Mucosa of rectum (tissue), 2 donors: ENCODE measurements around the gene WWC2.
"Not testable (repeated sequence)": the region's sequence is repeated elsewhere in the genome, so short reads cannot be mapped to it uniquely, and the experiment has no call there.

ENCODE experiments used
- H3K27ac ChIP-seq, 2 donors: one replicate each; pipeline ENCODE4 v1.7.0; 2013; ENCODE audit warnings: inconsistent platforms in 2 of 2, low read depth in 2 of 2, low read length in 2 of 2
- H3K27me3 ChIP-seq, 2 donors: one replicate each; pipeline ENCODE4 v1.7.0; 2013; ENCODE audit warnings: low read length in 2 of 2; ENCODE audit not compliant: control insufficient read depth in 2 of 2, insufficient read depth in 2 of 2
- H3K36me3 ChIP-seq, 2 donors: one replicate each; pipeline ENCODE4 v1.7.0; 2013; ENCODE audit warnings: low read length in 2 of 2; ENCODE audit not compliant: control insufficient read depth in 2 of 2, insufficient read depth in 2 of 2
- H3K4me1 ChIP-seq, 2 donors: one replicate each; pipeline ENCODE4 v1.7.0; 2013; ENCODE audit warnings: low read length in 2 of 2, mild to moderate bottlenecking in 1 of 2; ENCODE audit not compliant: control insufficient read depth in 2 of 2, insufficient read depth in 2 of 2
- H3K4me3 ChIP-seq, 2 donors: one replicate each; pipeline ENCODE4 v1.7.0; 2013; ENCODE audit warnings: low read length in 2 of 2
- H3K9ac ChIP-seq, 2 donors: one replicate each; pipeline ENCODE4 v1.7.0; 2013; ENCODE audit warnings: low read length in 2 of 2, low read depth in 1 of 2, mild to moderate bottlenecking in 1 of 2
- H3K9me3 ChIP-seq, 2 donors: one replicate each; pipeline ENCODE4 v1.7.0; 2013; ENCODE audit warnings: low read length in 2 of 2; ENCODE audit not compliant: control insufficient read depth in 2 of 2
- donor health status: healthy.
- donor health status: Normal muscosa, but diverticular disease.

The WWC2 gene

GRCh38 chr4:183149616-183150539 lies 50.8 kb downstream of the WWC2 start:
- H3K36me3 ChIP-seq, result no peaks in the 10 kb centered on the region
- H3K9ac ChIP-seq, result no peak overlapping the region
- no peaks in the 10 kb centered on the region for H3K9me3 ChIP-seq
- H3K27me3 ChIP-seq, result no peaks in the 10 kb centered on the region
- no peak overlapping the region for H3K4me3 ChIP-seq
- H3K27ac ChIP-seq, result no peak overlapping the region
- H3K4me1 ChIP-seq, result no peaks in the 10 kb centered on the region

DNA sequence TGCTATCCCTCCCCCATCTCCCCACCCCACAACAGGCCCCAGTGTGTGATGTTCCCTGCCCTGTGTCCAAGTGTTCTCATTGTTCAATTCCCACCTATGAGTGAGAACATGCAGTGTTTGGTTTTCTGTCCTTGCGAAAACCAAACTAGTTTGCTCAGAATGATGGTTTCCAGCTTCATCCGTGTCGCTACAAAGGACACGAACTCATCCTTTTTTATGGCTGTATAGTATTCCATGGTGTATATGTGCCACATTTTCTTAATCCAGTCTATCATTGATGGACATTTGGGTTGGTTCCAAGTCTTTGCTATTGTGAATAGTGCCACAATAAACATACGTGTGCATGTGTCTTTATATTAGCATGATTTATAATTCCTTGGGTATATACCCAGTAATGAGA lies 51.6 kb downstream of the WWC2 start:
- not testable (repeated sequence) for H3K27me3 ChIP-seq, H3K9ac ChIP-seq, H3K4me1 ChIP-seq, H3K4me3 ChIP-seq, H3K36me3 ChIP-seq, H3K9me3 ChIP-seq, H3K27ac ChIP-seq

DNA sequence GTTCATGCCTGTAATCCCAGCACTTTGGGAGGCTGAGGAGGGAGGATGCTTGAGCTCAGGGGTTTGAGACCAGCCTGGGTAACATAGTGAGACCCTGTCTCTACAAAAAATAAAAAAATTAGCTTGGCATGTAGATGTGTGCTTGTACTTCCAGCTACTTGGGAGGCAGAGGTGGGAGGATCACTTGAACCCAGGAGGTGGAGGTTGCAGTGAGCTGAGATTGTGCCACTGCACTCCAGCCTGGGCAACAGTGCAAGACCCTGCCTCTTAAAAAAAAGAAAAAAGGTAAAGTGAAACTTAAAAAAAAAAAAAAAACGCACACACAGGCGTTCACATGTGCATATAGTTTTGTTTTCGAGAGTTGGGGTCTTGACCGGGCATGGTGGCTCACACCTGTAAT lies 53.2 kb downstream of the WWC2 start:
- H3K9ac ChIP-seq, H3K9me3 ChIP-seq, H3K27me3 ChIP-seq, H3K4me1 ChIP-seq, H3K4me3 ChIP-seq, H3K36me3 ChIP-seq, H3K27ac ChIP-seq: not testable (repeated sequence)

DNA sequence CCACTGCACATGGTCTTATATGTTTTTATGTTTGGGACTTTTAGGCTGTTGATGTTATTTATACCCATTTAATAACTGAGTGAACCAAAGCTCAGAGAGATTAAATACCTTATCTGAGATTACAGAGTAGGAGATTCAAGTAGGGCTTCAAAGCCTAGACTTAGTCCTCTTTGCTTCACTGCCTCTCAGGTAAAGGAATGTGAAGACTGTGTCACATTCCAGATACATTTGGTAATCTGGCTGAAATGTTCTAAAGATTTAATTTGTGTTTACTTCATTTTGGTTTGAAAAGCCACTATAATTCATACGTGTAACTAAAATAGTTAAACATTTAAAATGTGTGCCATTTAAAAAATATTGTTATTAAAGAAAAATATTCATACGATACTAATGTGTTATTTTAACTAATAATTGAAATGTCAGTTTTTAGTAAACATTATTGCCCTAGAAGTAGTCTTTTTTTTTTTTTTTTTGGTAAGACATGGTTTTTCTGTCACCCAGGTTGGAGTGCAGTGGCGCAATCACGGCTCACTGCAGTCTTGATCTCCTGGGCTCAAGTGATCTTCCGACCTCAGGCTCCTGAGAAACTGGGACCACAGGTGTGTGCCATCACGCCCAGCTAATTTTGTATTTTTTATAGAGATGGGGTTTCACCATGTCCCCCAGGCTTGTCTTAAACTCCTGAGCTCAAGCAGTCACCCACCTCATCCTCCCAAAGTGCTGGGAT lies 54.3 kb downstream of the WWC2 start:
- H3K36me3 ChIP-seq, result no peaks in the 10 kb centered on the region
- no peaks in the 10 kb centered on the region for H3K9me3 ChIP-seq
- H3K4me1 ChIP-seq, result no peaks in the 10 kb centered on the region
- H3K4me3 ChIP-seq, result no peak overlapping the region
- H3K9ac ChIP-seq, result no peak overlapping the region
- no peaks in the 10 kb centered on the region for H3K27me3 ChIP-seq
- no peak overlapping the region for H3K27ac ChIP-seq

DNA sequence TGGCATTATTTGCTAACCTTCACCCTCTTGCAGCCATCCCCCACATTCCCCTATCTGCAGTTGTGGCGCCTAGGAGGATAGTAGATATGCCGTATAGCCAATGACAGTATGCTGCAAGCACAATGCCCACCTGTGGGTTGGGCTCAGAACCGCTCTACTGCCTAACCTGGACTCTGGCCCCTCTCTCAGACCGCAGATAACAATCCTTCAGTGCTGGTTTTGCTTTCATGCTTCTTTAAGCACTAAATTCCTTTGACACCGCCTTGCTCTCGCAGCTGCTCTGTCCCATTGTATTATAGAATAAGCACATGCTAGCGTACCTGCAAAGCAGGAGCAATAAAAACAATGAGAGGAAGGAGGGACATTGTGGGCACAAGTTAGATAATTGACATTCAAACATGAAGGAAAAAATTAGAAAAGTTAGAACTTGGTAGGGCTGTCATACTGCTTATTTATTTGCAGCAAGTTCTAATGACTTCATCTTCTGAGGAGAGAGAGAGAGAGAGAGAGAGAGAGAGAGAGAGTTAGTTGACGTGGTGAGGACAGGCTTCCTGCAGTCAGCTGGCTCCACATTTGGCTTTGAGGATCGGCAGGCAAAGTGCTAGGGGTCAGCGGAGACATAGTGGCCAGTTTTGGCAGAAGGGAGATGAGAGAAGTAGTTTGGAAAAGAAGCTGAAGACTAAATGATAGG lies 55.8 kb downstream of the WWC2 start:
- H3K4me3 ChIP-seq, result no peak overlapping the region
- no peak overlapping the region for H3K9ac ChIP-seq
- H3K36me3 ChIP-seq, result no peaks in the 10 kb centered on the region
- no peaks in the 10 kb centered on the region for H3K9me3 ChIP-seq
- H3K4me1 ChIP-seq, result no peaks in the 10 kb centered on the region
- H3K27me3 ChIP-seq, result no peaks in the 10 kb centered on the region
- no peak overlapping the region for H3K27ac ChIP-seq

GRCh38 chr4:183155450-183156184 lies 56.6 kb downstream of the WWC2 start:
- no peak overlapping the region for H3K4me3 ChIP-seq
- no peaks in the 10 kb centered on the region for H3K4me1 ChIP-seq
- H3K9me3 ChIP-seq, result no peaks in the 10 kb centered on the region
- no peak overlapping the region for H3K9ac ChIP-seq
- no peak overlapping the region for H3K27ac ChIP-seq
- no peaks in the 10 kb centered on the region for H3K36me3 ChIP-seq
- no peaks in the 10 kb centered on the region for H3K27me3 ChIP-seq

- H3K27ac ChIP-seq, result no peak overlapping the region
Measured at GRCh38 chr4:183157215-183157614, 58.2 kb downstream of the WWC2 start.

GRCh38 chr4:183158062-183158461 lies 59.0 kb downstream of the WWC2 start:
- Histone ChIP-seq H3K4me3 (no peak overlapping the region), H3K27ac (no peak overlapping the region), H3K27me3 (no peaks in the 10 kb centered on the region), H3K9ac (no peak overlapping the region), H3K36me3 (no peaks in the 10 kb centered on the region), H3K4me1 (no peaks in the 10 kb centered on the region), H3K9me3 (no peaks in the 10 kb centered on the region)

More at GRCh38 chr4:183157215-183157614, 58.2 kb downstream of the WWC2 start:
- Histone ChIP-seq H3K27me3 (no peaks in the 10 kb centered on the region), H3K36me3 (no peaks in the 10 kb centered on the region), H3K9ac (no peak overlapping the region), H3K4me3 (no peak overlapping the region), H3K4me1 (no peaks in the 10 kb centered on the region), H3K9me3 (no peaks in the 10 kb centered on the region)

- H3K36me3 ChIP-seq, result no peaks in the 10 kb centered on the region
- H3K9ac ChIP-seq, result no peak overlapping the region
- H3K27ac ChIP-seq, result no peak overlapping the region
- H3K27me3 ChIP-seq, result no peaks in the 10 kb centered on the region
- H3K9me3 ChIP-seq, result no peaks in the 10 kb centered on the region
- H3K4me3 ChIP-seq, result no peak overlapping the region
- H3K4me1 ChIP-seq, result no peaks in the 10 kb centered on the region
Measured at GRCh38 chr4:183161630-183162029, 62.6 kb downstream of the WWC2 start.
